GM21367 (cell line): ENCODE results near the gene ICAM2.

Experiments
- ATAC-seq: cut with Tn5 transposase; IDR thresholded peaks from one replicate; pipeline ENCODE4 v1.9.1; 2021; ENCODE audit not compliant: unreplicated experiment

ICAM2 gene

DNA sequence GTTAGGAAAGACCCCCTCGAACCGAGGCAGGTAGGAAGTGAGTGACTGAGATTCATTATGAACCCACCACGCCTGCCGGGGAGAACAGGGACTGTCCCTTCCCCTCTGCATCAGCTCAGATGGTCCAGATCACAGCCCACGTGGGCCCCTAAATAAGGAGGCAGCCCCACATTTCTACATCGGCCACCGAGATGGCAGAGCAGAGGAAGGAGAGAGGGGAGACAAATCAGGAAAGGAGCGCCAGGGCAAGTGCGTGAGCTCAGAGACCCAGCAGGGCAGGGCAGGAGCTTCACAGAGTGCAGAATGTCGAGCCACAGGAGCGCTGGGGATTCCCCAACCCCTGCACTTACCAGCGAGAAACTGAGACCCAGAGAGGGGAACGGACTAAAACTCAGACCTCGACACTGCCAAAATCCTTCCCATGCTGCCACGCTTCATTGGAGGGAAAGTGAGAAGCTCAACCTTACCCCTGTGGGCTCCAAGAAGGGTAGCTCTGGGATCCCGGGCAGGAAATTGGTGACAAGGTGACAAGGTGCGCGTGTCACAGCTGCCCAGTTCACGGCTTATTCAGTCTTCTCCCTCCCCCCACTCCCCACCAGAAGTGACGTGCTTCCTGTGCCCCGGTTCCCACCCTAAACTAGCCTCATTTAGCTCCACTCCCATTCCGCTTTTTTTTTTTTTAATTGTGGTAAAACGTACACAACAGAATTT lies at the start of gene ICAM2:
TSS of gene ICAM2 (minus strand) at position 578 of the 711 bp plus-strand sequence. CDS start 13,942 bp downstream, outside the sequence.
- ATAC-seq: peak; percentile 43

DNA sequence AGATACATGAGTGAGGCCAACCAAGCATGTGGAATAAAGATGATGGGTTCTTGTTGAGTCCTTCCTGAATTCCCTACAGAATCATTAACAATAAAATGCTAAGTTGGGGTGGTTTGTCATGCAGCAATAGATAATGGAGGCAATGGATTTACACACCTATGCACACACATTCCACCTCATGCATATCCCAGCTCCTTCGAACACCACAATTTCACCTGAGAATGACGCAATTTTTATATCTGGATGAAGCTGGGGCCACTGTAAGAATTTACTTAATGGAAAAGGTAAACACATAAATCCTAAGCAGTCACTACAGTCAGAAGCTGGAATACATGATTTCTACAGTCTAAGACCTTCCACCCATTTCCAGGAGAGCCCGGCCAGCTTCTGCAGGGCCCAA lies 49.8 kb upstream of the ICAM2 start:
- no peak for ATAC-seq

DNA sequence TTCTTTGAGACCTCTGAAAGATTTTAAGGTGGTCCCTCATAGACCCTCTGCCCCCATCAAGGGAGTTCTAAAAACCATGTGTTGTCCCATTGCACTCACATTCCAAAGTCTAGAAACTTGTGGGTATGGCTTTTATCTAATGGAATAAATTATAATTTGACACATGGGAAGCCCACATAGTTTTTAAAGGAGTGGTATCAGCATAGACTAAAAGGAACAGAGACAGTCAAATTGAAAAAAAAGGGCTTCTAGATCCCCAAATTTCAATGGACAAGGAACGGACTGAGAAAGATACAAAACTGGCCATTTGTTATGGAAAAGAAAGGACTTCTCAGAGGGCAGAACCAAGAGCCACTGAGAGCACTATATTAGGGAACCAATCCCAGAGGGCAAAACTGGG lies 48.7 kb upstream of the ICAM2 start:
- ATAC-seq: no peak

DNA sequence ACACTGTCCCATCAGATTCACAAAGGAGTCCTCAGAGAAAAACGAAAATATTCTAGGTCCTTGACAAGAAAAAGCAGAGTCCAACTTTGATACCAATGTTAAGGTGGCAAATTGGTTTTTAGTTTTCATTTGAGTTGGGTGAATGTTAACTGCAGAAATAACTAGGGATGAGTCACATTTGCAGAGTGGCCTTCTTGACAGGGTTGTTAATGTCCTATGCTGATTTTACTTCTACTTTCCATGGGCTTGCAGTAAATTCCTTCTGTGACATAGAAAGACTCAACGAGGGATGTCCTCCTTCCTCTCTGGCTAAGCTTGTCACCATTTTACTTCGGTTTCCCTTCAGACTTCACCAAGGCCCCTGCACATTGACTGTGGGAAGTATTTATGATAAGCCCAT lies 47.2 kb upstream of the ICAM2 start:
- ATAC-seq: no peak

DNA sequence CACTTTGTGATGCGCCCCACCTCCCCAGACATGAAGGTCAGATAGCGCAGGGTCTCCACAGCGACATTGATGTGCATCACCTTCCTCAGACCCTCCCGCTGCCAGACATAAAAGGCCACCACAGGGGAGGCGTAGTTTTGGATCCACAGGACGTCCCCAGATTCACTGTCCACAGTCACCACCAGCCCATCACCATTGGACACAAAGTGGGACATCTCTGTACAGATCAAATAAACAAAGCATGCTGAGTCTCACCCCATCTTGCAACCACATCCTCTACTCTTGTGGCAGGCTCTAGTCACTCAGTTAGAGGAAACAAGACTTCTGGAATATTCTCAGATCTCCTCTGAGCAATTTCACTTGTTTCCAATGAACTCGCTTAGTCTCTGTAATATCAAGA lies 46.3 kb upstream of the ICAM2 start:
- no peak for ATAC-seq

DNA sequence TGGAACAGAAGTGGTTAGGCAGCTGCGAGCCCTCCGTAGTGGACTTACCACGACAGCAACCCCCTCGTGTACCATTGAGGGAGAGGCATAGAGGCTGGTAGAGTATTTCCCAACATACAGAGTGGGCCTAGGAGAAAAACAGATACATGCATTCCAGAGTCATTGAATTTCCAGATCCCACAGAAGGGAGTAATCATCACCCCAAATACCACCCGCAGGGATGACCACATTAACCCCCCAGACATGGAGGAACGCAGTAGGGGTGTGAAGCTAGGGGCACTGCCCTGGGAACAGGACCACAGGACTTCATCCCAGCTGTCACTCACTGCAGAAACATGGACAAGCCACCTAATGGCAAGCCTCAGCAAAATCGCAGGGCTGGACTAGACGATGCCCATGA lies 44.7 kb upstream of the ICAM2 start:
- ATAC-seq: no peak

DNA sequence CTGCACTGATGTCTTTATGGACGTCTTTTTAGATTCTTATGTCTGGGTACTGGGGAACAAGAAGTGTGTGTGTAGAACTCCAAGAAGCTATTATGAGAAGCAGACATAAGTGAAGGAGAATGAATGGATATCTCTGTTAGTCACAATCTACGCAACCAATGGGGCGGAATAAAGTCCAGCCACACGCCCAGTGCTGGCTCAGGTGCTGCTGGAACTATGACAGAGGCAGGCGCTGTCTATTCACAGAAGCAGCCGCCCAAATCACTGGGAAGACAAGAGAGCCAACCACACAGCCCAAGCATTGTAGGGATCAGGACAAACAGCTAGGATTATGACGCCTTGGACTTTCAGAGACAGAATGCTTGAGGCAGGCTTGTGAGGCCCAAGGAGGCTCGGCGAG lies 43.9 kb upstream of the ICAM2 start:
- no peak for ATAC-seq

DNA sequence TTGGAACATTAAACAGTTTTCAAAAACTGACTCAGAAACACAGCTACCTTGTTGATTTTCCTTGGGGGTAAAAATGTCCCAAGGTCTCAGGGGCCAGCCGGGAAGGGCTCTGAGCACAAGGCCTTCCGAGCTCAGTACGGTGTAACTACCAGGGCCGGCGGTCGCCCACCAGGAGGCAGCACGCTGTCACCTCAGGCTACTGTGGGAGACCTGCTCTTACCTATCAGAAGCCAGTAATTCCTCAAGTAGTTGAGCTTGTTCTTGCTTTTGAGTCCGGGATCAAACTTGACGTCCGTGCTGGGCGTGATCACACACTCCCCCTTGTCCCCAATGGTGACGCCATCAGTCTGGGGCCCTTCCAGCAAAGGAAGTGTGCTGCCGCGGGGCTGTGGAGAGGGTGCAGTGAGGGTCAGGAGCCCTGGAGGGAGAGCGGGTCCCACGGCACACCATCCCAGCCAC lies 43.4 kb upstream of the ICAM2 start:
- ATAC-seq: no peak

DNA sequence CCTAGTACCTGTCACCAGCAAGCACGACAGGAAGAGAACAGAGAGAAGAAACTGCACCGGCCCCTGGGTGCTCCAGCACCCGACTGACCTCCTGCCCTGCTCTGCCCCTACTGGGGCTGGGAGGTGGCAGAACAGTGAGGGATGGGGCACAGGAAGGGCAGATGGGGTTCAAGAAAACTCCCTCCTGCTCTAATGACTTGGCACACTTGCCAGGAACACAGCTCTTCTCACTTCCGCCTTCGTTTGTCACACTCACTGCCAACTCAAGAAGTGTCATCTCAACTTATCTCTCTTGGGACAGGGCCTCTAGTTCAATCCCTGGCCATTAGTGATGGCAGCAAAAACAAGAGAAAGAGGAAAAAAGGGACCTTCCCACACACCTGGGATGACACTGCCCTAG lies 42.7 kb upstream of the ICAM2 start:
- no peak for ATAC-seq

DNA sequence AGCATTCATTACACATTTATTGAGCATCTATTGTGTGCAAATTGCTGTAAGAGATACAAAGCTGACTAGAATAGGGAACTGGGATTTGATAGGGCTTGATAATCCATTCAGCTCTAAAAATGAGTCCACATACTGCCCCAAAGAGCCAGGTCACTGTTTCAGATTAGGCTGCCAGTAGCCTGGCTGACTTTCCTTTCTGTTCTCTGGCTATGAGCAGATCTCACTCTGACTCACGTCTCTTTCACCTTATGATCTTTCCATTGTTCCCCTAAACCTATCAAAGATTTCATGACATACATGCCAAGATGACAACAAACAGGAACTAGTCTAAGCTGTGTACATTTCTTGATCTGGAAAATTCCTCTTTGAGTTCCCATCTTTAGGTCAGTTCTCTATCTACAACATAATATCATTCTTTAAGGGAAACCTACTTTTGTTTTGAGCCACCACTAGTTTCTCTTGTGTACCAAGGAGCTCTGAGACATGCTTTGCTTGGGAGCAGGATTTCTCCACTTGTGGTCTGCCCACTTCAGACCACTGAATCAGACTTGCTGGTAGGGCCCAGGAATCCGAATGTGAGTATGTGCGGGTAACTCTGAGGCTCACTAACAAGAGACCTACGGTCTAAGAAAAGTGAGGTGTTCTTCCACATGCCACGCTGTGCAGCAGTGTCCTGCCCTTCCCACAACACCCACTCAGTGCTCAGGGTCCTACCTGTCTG lies 40.9 kb upstream of the ICAM2 start:
- ATAC-seq: peak; percentile 35

DNA sequence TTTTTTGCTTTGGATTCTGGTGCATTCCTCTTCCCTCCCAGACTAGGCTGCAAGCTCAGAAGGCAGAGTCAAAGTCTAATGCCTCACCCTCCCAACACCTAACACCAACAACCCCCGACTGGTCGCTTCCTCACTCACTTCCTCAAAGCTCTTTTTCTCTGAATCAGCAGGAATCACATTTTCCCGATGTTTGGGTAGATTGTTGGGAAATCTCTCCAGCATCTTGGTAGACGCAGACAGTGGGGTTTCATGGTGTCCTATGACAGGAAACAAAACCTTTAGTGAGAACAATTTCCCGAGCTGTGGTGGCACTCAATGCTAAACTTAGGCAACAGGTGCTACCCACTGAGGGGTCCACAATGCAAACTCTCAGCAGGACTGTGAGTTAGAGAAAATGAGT lies 39.9 kb upstream of the ICAM2 start:
- no peak for ATAC-seq

DNA sequence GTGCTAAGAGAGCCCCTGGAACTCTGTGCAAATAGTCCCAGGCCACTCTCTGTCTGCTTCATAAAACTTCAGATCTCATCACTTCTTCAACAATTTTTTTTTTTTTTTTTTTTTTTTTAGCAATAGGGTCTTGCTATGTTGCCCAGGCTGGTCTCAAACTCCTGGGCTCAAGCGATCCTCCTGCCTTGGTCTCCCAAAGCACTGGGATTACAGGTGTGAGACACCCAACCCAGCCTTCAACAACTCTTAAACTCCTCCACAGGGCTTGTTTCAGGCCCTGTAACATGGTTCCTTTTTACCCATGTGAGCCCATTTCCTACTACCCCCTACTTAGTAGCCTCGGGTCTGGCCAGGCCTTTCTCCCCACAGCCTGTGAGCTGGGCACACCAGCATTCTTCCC lies 39.3 kb upstream of the ICAM2 start:
- no peak for ATAC-seq

DNA sequence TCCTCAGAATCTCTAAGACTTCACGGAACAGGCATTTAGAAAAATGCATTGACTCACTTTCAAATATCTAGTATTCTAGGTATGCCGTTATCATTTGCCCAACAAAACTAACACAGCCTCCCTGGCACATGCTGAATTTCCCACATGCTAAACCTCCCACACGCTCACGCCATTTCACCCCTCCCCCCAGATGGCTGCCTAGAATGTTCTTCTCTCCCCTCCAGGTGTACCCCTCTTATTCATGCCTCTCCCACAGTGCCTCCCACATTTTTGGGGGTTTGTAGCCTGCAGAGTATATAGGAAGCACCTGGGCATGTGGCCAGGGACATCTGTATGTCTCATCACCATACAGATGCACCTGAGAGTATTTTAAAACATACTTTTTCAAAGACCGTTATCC lies 38.2 kb upstream of the ICAM2 start:
- no peak for ATAC-seq

DNA sequence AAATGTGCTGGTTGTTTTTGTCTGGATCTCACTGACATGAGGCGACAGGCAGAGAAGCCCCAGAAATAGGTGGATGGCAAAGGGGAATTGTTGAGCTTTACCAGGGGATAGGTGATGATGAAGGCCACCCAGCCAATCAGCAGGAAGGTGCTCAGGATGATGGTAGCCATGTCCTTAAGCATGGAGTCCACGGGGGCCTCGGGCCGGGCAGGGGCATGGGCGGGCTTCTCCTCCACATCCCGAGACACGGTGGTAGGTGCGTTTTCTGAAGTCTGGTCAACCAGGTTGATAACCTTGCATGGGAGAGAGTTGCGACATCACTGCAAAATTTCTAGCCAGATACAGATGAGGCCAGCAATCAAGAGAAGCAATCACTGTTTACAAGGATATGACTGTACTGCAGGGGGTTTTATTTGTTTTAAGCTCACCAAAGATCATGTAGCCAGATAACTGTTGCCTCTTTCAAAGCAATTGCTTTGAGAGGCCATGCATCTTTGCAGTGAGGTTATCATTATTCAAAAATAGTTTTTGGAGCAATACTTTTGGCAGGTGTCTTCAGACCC lies 37.3 kb upstream of the ICAM2 start:
- ATAC-seq: no peak

DNA sequence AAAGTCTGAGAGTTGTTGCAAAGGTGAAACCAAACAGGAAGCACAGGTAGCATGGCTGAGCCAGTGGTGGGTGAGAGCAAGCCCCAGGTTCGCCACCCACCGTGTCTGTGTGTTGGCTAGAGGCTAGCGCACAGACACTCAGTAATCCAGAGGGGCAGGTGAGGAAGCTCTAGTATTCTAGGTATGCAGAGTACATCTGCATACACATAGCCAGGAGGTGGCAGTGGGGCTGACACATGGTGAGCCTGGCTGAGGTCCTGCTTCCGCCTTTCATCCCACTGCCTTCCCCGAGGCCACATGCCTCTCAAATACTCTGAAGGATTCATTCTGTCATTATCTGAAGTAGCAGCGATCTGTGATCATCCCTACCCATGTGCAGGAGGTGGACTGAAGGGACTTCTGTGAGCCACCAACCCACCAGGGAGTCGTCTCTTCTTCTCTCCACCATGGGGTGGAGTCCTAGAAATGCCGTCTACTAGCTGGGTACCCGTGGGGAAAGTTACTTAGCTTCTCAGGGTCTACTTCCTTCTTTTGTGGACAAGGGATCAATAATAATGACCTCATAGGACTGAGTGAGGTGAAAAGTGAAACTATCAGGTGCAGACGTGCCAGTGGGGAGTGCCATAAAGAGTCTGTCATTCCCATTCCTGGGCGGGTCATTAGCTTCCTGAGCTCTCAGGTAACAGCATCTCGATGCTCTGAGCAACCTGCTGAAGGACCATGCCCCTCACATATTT lies 36.0 kb upstream of the ICAM2 start:
- peak; percentile 44 for ATAC-seq

DNA sequence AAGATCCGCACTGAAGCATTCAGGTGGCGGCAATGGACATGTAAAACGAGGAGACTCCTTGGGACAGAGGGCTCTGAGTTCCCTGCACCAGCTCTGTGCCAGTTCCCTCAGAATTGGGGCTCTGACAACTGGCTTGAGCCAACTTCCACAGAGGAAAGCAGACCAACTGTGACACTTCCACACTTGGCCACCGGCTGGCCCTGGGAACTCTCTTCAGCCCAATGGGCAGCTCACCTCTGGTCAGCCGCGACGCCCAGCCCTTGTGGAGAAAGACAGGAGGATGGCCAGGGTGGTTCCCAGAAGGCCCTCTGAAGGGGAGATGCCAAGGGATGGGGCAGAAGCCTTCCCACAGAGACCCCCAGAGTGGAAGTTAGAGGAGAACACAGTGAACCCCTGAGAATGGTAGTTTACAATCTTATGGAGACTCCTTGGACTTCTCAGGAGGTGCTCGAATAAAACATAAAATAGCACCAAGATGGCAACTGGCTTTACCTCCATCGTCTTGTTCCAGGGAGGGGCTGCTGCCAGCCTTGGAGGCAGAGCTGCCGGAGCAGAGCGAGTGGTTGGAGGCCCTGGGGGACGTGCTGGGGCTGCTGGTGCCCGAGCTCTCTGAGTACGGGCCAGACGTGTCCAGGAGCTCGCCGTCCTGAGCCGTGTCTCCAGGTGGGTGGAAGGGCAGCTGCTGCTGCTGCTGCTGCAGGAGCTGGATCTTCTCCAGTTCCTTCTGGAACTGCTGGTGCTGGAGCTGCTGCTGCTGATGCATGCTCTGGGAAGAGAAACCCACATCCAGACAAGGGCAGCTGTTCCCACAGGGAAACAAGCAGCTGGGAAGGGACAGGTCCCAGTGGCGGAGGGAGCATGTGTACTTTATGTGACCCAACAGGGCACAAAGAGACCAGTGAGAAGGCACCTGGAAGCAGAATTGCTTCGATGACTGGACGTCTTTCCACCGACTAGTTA lies 35.0 kb upstream of the ICAM2 start:
- ATAC-seq: no peak

DNA sequence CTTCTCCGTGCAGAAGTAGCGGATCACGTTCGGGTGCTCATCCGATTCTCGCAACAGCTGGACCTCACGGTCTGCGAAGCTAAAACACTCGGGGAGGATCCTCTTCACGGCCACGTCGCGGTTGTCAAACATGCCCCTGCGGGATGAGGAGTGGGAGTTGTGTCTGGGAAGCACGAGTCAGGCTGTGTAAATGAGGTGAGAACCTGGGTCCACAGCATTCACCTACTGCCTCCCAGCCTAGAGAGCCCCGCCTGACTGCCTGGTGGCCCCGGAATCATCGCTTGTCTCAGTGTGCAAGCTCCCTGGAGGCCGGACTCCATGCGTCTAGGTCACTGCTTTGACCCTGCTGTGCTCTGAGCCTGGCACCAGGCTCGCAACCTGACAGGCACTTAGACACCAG lies 33.9 kb upstream of the ICAM2 start:
- ATAC-seq: no peak

DNA sequence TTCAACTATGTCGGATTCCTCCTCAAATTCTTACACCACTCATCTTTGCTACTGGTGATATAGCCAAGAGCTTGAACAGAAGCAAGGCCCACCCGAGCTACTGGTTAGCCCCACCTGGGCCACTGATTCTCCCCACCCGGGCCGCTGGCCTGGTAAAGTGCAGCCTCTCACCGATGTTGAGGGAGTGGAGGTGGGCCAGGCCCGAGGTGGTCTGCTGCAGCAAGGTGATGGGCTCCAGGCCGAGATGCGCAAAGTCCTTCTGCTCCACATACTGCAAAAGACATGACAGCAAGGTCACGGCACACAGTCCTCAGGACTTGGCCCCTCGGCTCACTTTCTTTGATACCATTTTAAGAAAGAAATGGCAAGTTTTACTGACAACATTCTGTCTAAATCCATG lies 32.7 kb upstream of the ICAM2 start:
- ATAC-seq: no peak

DNA sequence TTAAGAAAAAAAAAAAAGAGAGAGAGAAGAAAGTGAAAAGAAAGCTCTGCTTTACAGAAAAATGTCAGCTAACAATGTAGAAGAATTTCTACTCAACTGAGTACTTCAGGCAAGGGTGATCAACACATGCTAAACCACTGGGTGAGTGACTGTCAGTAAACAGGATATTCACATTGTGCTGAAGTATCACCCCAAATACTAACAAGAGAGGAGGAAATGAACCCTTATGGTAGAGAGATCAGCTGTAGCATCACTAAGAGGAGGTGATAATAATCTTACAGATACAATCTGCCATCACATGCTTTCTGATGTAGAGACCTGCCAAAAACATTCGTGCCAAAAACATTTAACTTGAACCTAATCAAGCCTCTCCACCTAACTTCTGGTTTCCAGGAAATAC lies 30.7 kb upstream of the ICAM2 start:
- ATAC-seq: no peak

DNA sequence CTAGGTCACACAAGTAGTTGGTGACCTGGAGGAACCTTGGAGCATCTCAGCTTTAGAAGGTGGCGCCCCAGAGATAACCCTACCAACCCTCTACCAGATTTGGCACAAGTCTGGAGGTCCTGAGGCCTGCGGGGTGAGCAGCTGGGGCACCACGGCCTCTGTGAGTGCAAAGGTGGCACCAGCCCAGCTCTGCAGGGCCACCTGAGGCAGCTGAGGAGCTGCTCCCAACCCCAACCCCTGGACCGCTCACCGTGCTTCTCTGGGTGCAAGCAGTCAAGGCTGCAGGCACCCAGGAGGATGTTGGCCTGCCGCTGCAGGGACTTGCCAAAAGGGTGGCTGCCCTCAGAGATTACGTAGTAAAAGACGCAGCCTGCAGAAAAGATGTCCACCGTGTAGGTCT lies 28.4 kb upstream of the ICAM2 start:
- no peak for ATAC-seq

DNA sequence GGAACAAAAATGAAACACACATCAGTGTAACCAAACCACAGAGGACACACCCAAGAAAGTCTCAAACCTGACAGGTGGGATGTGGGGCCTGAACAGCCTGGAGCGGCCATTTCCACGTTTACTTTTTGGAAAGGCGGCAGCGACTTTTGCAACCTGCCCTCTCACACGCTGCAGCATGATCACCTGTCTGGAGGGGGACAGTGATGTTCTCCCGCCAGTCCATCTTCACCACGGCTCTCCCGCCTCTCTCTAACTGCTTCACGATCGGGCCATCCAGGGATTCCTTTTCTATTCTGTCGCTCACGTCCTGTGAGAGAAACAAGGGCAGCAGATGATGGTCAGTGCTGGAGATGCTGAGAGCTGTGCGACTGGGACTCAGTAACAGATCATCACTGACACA lies 24.7 kb upstream of the ICAM2 start:
- ATAC-seq: no peak
